Measurements from ENCODE around the gene LPP.

DNA sequence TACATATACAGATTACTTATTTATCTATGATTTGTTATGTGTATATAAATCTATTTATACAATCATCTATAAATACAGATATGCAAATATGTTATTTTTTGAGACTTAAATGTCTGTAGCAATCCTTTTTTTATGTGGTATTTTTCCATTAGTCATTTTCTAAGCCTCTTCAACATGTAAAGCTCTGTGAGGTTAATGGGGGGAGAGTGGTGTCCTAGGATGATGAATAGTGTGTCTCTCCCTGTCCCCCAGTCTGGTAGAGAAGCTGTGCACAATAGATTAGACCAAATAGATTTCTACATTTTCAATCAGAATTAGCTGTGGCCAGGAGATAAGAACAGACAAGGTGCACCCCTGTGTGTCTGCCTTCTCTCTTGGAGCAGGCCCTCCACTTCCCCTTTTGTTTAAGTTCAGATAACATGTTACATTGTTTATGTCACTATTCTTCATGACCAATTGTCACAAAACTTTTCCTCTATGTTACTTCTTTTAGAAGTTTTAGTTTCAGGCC is 453.9 kb downstream of the LPP start:
- no peak for TF ChIP-seq GATA2 (IDR thresholded peaks at IDR 0.05; ENCODE audit: low read depth, low read length)
- TF ChIP-seq GATA3 (IDR thresholded peaks at IDR 0.05; ENCODE audit: low read depth, low read length) = no peak

Measured in SH-SY5Y (cell line).